Nephron (organoid): ENCODE measurements around the gene CDC20.

Experiments
- H3K27ac Mint-ChIP-seq, 3 experiments: 2 replicates each; pipeline ENCODE4 v1.8.0; 2020; ENCODE audit warnings: mixed read lengths in 3 of 3, mild to moderate bottlenecking in 2 of 3, moderate library complexity in 1 of 3
- H3K27me3 Mint-ChIP-seq: 2 replicates; pipeline ENCODE4 v1.8.0; 2021; ENCODE audit warnings: low read depth, mild to moderate bottlenecking, moderate library complexity, mixed read lengths
- H3K36me3 Mint-ChIP-seq: 2 replicates; pipeline ENCODE4 v1.8.0; 2020; ENCODE audit warnings: low read depth, mixed read lengths
- H3K4me1 Mint-ChIP-seq: 2 replicates; pipeline ENCODE4 v1.8.0; 2020; ENCODE audit warnings: mixed read lengths
- H3K4me3 Mint-ChIP-seq, 3 experiments: 2 replicates each; pipeline ENCODE4 v1.8.0; 2020; ENCODE audit warnings: mild to moderate bottlenecking in 3 of 3, mixed read lengths in 3 of 3, moderate library complexity in 2 of 3
- H3K9me3 Mint-ChIP-seq: 2 replicates; pipeline ENCODE4 v1.8.0; 2020; ENCODE audit warnings: mixed read lengths
- CTCF ChIP-seq, 3 experiments: fragments of 200-600 bp; sonication (generic); IDR thresholded peaks; one replicate each; pipeline ENCODE4 v1.5.0; 2021; ENCODE audit warnings: antibody characterized with exemption in 3 of 3; ENCODE audit not compliant: unreplicated experiment in 3 of 3

The CDC20 gene

GRCh38 chr1:43382027-43382779 is 23.4 kb downstream of the CDC20 start:
- H3K36me3 Mint-ChIP-seq = peaks cover 58% of the 10 kb centered on the region
- no peaks in the 10 kb centered on the region for H3K27me3 Mint-ChIP-seq
- peak overlapping the region; percentile 85 to 92 (median 89) for H3K27ac Mint-ChIP-seq
- H3K4me3 Mint-ChIP-seq = no peak overlapping the region
- H3K9me3 Mint-ChIP-seq = no peaks in the 10 kb centered on the region
- no peak for TF ChIP-seq CTCF (IDR thresholded peaks at IDR 0.05; ENCODE audit: unreplicated experiment in 3 of 3)
- H3K4me1 Mint-ChIP-seq = peaks cover 29% of the 10 kb centered on the region

GRCh38 chr1:43383449-43383848 is 24.7 kb downstream of the CDC20 start:
- no peaks in the 10 kb centered on the region for H3K9me3 Mint-ChIP-seq
- peak overlapping the region in 2 of 3 experiments; percentile 85 to 89 for H3K27ac Mint-ChIP-seq
- peaks cover 38% of the 10 kb centered on the region for H3K4me1 Mint-ChIP-seq
- H3K4me3 Mint-ChIP-seq = no peak overlapping the region
- H3K36me3 Mint-ChIP-seq = peaks cover 58% of the 10 kb centered on the region
- no peaks in the 10 kb centered on the region for H3K27me3 Mint-ChIP-seq
- TF ChIP-seq CTCF (IDR thresholded peaks at IDR 0.05; ENCODE audit: unreplicated experiment in 3 of 3) = no peak

GRCh38 chr1:43386676-43387075 is 27.9 kb downstream of the CDC20 start:
- no peak overlapping the region for H3K27ac Mint-ChIP-seq
- peaks cover 49% of the 10 kb centered on the region for H3K4me1 Mint-ChIP-seq
- no peaks in the 10 kb centered on the region for H3K9me3 Mint-ChIP-seq
- H3K4me3 Mint-ChIP-seq = no peak overlapping the region
- H3K27me3 Mint-ChIP-seq = no peaks in the 10 kb centered on the region
- H3K36me3 Mint-ChIP-seq = peaks cover 43% of the 10 kb centered on the region
- no peak for TF ChIP-seq CTCF (IDR thresholded peaks at IDR 0.05; ENCODE audit: unreplicated experiment in 3 of 3)

- peak overlapping the region; percentile 99 to 100 (median 99) for H3K4me3 Mint-ChIP-seq
- H3K27me3 Mint-ChIP-seq = no peaks in the 10 kb centered on the region
- peaks cover 39% of the 10 kb centered on the region for H3K36me3 Mint-ChIP-seq
- peaks cover 35% of the 10 kb centered on the region for H3K4me1 Mint-ChIP-seq
- TF ChIP-seq CTCF (IDR thresholded peaks at IDR 0.05; ENCODE audit: unreplicated experiment in 3 of 3) = no peak
- peak overlapping the region; percentile 7 to 96 (median 92) for H3K27ac Mint-ChIP-seq
- no peaks in the 10 kb centered on the region for H3K9me3 Mint-ChIP-seq
These were observed 29.3 kb downstream of the CDC20 start for GRCh38 chr1:43387976-43388599.

GRCh38 chr1:43388613-43389012 is 29.8 kb downstream of the CDC20 start:
- Mint-ChIP-seq H3K4me1 (peaks cover 30% of the 10 kb centered on the region), H3K27me3 (no peaks in the 10 kb centered on the region), H3K9me3 (no peaks in the 10 kb centered on the region), H3K4me3 (peak overlapping the region; percentile 99 to 100 (median 99)), H3K36me3 (peaks cover 39% of the 10 kb centered on the region), H3K27ac (peak overlapping the region; percentile 7 to 96 (median 92))
- TF ChIP-seq CTCF (IDR thresholded peaks at IDR 0.05; ENCODE audit: unreplicated experiment in 3 of 3) = no peak
